CMK (cell line): ENCODE data around the gene GPX4.

ENCODE experiments used
- DNase-seq: peaks from one replicate; pipeline ENCODE4 v3.0.0-alpha.2; 2010; ENCODE audit warnings: low read depth

The GPX4 gene

DNA sequence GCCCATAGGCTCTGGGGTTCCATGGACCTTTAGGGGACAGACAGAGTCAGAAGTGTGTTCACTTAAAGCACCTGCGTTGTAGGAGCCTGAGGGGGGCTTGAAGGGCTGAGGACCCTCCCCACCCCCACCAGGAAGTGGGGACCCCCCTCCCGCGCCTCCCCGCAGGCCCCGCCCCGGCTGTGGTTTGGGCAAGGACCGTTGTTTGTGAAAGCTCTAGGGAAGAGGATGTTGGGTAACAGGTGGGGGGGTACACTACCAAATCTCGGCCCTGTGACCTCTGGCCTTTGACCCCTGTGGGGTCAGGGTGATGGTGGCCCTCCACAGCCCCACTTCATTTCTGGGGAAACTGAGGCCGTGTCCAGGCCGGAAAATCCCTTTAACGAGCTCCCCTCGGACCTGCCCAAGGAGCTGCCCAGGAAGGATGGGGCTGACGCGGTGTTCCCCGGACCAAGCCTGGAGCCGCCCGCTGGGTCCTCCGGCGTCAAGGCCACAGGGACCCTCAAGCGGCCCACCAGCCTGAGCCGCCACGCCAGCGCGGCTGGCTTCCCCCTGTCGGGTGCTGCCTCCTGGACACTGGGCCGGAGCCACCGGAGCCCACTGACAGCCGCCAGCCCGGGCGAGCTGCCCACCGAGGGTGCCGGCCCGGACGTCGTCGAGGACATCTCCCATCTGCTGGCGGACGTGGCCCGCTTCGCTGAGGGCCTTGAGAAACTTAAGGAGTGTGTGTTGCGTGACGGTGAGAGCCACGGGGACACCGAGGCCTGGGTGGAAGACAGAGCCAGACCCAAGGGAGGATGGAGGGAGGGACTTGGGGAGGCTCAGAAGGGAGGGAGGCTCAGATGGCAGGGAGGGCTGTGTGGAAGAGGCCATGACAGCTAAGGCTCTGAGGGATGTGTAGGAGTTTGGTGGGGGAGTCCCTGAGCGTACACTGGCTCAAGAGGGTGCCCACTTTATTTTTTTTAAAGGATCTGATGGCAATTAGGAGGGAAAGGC, 35.5 kb upstream of the GPX4 start:
- DNase-seq, result no peak

DNA sequence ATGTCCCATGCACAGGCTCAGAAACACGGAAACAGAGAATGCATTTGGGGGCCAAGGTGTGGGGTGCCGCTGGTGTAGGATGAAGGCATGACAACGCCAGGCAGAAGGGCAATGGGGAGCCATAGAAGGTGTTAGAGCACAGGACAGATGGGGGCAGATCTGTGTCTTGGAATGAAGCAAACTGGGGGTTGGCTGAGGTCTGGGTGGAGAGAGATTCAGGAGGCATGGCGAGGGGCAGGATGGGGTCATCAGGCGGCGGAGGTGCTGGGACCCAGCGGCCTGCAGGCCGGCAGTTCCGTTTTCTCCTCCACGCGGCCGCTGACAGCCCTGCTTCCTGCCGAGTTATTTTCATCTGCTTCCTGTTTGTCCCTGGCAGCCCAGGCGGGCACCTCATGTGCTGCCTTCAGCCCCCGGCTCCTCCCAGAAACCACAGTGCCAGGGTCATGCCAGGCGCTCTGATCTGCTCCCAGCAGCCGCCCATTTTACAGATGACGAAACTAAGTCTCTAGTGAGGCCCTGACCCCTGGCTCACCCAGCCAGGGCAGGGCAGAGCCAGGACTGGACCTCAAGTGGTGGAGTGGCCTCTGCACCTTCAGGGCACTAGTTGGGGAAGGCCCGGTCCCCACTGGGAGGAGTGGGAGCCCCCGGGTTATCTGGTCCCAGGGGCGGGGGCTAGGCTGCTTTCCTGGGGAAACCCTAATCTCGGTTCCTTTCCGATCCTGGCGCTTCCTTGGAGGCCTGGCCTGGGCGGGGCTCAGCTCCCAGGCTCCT, 34.6 kb upstream of the GPX4 start:
- DNase-seq, result peak; percentile 81

DNA sequence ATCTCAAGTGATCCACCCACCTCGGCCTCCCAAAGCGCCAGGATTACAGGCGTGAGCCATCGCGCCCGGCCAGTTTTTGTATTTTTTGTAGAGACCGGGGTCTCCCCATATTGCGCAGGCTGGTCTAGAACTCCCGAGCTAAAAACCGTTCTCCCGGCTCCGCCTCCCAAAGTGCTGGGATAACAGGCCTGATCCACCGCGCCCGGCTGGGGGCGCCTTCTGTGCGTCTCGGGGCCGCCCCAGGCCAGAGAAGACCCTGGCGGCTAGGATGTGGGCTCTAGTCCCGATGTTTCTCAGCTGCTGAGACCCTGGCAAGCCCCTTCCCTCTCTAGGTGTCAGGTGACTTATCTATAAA, 33.2 kb upstream of the GPX4 start:
- DNase-seq, result no peak

DNA sequence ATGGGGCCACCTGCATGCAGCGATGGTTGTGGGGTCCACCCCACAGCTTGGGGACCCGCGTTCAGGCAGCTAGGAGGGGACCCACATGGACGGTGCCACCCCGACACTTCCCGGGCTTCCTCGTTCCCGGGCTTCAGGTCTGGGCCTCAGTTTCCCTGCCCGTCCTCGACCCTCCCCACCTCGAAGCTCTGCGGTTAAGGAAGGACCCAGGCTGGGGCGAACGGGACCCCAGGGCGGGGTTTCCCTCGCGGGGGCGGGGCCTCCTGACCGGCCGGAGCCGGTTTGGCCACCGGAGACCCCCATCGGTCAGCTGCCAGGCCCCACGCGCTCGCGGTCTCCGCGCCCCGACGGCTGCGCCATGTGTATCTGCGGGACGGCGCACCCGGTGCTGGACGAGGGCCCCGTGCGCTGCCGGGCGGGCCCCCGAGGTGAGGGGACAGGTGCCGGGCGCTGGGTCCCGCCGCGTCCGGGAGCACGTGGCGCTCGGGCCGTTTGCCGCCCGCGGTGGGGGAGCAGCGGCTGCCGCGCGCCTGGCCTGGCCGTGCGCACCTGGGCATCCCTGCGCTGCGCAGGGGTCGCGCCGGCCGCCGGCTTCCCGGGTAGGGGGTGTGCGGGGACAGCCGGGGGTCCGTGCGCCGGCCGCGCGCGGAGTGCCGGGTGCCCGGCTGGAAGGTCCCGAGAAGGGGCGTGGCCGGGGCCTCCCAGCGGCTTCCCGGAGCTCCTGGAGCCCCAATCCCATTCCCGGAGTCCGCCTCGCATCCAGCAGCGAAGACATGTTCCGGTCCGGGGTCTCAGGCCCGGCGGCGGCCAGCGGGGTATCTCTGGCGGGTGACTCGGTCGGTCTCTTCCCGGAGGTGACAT, 32.6 kb upstream of the GPX4 start:
- no peak for DNase-seq

DNA sequence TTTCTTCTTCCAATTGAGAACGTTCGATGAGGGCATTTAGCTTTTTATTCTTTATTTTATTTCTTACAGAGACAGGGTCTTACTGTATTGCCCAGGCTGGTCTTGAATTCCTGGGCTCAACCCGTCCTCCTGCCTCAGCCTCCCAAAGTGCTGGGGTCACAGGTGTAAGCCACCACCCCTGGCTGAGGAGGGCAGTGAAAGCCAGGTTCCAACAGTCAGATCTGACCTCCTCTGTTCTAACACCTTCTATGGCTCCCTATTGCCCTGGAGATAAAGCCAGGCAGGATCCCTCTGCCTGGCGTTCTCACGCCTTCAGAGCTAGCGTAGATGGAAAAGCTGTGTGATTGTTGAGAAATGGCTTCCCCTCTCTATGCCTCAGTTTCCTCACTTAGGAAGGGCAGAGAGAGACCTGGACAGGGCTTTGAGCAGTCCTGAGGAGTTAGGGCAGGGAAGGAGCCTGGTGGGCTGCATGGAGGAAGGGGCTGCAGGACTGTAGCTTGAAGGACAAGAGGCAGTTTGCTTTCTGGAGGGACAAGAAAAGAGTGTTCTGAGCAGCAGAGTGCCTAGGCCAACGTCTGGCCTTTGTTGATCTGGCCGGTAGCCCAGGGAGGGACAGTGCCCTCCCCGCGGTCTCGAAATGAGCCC, 31.3 kb upstream of the GPX4 start:
- DNase-seq, result no peak

DNA sequence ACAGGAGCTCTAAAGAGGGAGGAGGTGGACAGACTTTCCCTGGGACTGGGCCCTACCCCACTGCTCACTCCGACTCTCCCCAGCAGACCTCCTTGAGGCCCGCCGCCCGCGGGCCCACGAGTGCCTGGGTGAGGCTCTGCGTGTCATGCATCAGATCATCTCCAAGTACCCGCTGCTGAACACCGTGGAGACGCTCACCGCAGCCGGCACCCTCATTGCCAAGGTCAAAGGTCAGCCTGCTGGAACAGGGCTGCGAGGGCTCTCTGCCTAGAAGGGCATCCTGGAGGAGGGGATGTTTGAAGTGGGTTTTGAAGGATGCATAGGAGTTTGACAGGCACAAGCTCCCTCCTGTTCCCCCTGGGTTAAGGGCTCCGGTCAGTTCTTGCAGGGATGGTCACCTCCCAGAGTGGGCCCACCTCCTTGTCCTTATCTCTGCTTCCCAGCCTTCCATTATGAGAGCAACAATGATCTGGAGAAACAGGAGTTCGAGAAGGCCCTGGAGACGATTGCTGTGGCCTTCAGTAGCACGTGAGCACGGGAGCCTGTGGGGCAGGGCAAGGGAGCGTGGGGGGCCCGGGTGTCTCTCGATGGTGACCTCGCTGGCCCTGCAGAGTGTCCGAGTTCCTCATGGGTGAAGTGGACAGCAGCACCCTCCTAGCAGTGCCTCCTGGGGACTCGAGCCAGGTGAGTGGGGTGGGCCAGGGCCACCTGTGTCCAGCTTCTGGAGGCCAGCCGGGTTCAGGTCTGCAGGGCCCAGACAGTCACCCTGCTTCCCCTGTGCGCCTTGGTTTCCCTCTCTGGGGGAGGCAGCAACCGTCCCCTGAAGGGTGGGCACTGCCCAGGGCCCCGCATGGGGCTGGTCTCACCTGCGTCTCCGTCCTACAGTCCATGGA, 30.5 kb upstream of the GPX4 start:
- DNase-seq, result no peak

DNA sequence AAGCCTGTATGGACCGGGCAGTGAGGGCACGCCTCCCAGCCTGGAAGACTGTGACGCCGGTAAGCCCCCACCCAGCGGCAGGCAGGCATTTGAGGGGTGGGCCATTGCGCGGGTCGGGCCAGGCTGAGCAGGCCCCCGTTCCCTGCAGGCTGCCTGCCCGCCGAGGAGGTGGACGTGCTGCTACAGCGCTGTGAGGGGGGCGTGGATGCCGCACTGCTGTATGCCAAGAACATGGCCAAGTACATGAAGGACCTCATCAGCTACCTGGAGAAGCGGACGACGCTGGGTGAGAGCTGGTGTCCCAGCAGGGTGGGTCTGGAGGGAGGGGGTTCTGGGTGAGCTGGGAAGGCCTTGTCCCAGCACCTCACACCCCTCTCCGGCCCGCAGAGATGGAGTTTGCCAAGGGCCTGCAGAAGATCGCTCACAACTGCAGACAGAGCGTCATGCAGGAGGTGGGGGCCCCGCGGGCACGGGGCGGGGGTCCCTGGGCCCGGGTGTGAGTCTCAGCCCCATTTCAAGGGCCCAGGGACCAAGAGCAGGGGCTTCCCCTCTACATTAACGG, 29.8 kb upstream of the GPX4 start:
- no peak for DNase-seq

DNA sequence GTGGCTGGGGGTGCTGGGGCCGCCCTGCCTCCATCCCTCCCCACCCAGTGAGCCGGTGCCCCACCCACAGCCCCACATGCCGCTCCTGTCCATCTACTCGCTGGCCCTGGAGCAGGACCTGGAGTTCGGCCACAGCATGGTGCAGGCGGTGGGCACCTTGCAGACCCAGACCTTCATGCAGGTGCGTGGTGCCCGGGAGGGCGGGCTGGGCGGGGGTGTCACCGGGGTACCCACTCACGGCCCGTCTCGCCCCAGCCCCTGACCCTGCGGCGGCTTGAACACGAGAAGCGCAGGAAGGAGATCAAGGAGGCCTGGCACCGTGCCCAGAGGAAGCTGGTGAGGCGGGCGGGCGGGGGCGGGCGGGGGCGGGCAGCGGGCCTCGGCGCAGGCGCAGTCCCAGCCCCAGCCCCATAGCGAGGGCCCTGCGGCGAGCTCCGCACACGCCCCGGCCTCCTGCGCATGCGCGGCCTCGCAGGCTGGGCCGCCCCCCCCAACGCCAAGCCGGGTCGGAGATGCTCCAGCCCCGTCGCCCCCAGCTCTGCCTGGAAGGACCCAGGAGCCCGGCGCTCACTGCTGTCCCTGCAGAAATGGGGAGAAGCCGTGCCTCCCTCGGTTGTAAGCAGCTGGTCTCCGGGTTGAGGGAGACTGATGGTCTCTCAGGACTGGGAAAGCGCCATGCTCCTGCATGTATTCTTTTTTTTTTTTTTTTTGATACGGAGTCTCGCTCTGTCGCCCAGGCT, 29.1 kb upstream of the GPX4 start:
- DNase-seq, result no peak

DNA sequence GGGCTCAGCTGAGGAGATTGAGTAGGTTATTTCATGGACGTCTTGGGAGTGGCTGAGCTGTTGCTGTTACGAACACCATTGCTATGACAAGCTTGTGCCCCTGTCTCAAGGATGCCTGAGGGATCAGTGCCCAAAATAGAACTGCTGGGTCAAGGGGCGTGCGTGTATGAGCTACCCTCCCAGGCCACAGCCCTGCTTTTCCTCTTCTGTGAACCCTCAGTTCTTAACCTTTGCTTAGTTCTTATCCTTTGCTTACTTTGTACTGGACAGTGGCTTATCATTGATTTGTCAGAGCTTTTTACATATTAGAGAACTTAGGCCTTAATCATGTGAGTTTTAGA, 27.8 kb upstream of the GPX4 start:
- DNase-seq, result no peak

DNA sequence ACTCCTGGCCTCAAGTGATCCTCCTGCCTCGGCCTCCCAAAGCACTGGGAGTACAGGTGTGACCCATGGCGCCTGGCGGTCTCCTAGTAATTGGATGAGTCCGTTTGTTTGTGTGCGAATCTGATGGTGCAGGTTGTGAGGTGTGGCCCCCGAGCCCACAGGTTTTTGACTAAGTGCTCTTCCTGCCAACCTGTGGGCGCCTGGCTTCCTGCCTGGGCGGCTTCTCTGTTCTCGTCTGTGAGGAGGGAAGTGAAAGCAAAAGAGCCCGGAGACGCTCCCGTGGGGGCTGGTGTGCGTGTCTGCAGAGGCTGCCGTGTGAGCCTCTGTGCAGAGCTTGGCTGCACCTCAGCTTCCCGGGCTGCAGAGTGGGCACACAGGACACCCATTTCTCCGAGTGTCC, 26.8 kb upstream of the GPX4 start:
- DNase-seq, result no peak

DNA sequence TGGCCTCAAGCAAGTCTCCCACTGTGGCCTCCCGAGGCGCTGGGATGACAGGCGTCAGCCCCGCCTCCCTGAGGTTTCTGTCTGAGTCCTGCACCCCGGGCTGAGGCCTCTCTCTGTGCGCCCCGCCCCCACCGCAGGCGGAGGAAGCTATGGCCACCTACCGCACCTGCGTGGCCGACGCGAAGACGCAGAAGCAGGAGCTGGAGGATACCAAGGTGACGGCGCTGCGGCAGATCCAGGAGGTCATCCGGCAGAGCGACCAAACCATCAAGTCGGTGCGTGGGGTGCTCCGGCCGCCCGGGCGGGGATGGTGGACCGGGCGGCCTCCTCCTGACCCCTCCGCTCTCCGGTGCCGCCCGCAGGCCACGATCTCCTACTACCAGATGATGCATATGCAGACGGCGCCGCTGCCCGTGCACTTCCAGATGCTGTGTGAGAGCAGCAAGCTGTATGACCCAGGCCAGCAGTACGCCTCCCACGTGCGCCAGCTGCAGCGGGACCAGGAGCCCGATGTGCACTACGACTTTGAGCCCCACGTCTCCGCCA, 24.2 kb upstream of the GPX4 start:
- DNase-seq, result no peak

DNA sequence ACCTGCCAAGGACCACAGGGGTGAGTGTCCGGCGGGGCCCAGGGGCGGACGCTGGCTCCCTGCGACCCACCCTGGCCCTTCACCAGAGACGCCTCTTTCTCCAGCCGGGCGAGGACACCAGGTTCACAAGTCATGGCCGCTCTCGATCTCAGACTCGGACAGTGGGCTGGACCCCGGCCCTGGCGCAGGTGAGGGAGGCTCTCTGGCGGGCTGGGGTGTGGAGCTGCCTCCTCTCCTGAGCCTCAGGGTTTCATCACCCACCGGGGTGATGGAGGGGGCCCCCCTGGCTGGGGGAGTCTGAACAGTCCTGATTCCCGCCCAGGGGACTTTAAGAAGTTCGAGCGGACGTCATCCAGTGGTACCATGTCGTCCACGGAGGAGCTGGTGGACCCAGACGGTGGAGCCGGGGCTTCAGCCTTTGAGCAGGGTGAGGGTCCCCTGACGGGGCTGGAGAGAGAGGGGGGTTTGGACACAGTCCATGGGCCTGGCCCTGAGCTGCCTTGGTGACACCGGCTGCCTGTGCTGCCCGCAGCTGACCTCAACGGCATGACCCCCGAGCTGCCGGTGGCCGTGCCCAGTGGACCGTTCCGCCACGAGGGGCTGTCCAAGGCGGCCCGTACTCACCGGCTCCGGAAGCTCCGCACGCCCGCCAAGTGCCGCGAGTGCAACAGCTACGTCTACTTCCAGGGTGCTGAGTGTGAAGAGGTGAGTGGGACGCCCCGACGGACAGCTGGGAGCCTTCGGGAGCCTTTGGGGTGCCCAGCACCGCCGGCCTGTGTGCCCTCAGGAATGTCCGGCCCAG, 23.2 kb upstream of the GPX4 start:
- no peak for DNase-seq

DNA sequence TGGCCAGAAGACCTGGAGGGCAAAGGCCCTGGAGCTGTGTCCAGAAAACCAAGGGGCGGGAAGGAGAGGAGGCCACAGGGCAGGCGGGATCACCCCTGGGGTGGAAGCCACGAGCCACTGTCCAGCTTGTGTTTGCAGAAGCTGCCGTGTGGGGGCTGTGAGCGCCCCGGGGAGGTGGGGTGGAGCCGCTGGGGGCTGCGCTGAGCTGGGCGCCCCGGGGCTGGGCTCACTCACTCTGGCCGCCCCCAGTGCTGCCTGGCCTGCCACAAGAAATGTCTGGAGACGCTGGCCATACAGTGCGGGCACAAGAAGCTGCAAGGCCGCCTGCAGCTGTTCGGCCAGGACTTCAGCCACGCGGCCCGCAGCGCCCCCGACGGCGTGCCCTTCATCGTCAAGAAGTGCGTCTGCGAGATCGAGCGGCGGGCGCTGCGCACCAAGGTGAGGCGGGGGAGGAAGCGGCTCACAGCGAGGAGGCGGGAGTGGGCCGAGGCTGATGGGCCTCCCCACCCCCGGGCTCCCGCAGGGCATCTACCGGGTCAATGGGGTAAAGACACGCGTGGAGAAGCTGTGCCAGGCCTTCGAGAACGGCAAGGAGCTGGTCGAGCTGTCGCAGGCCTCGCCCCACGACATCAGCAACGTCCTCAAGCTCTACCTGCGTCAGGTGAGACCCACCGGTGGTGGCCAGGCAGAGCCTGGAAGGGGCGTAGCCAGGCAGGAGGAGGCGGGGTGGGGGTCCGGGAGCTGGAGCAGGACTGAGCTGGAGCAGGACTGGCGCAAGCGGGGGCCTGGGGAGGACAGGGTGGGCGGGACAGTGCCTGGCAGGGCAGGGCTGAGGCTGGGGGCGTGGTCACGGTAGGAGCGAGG, 22.3 kb upstream of the GPX4 start:
- no peak for DNase-seq

DNA sequence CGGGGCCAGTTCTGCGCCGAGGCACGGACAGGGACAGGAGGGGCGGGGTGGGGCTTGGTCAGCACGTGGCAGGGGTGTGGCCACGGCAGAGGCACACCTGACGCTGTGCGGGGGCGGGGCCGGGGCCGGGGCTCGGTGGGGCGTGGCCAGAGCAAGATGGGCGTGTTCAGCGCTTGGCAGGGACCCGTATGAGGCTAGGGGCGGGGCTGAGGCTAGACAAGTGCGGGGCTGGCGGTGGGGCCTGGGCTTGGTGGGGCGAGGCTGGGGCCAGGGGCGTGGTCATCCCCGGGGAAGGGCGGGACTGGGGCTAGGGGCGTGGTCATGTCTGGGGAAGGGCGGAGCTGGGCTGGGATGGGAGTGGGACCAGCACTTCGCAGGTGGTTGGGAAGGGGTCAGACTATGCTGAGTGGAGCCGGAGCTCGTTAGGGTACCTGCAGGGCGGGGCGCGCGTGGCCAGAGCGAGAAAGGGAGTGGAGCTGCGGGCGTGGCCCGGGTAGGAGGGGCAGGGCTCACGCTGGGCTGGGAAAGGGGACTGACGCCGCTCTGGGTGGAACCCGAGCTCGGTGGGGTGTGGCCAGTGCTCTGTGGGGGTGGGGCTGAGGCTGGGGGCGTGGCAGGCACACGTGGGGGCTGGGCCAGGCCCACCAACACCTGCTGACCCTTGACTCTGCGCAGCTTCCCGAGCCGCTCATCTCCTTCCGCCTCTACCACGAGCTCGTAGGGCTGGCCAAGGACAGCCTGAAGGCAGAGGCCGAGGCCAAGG, 21.4 kb upstream of the GPX4 start:
- no peak for DNase-seq

DNA sequence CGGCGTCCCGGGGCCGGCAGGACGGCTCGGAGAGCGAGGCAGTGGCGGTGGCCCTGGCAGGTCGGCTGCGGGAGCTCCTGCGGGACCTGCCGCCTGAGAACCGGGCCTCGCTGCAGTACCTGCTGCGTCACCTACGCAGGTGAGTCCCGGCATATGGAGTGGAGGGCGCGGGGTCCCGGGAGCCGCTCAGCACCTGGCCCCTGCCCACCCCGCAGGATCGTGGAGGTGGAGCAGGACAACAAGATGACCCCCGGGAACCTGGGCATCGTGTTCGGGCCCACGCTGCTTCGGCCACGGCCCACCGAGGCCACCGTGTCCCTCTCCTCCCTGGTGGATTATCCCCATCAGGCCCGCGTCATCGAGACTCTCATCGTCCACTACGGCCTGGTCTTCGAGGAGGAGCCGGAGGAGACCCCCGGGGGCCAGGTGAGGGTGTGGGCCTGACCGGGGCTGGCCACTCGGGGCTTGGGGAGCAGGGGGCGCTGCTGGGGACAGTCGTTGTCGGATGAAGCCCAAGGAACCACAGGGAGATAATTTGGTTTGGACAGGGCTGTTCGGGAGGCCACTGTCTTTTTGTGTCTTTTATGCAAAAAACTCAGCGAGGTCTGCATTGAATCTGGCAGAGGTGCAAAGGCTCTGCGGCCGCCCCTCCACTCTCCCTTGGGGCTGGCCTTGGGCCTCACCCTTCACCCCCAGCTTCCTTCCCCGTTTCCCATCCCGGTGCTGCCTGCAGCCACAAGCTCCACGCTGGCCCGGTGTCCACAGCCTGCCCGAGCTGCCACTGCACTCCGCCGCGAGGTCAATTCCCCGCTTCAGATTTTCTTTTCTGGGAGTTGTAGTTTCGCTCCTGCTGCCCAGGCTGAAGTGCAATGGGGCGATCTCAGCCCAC, 20.6 kb upstream of the GPX4 start:
- DNase-seq, result no peak
